ENCODE results near the gene KIAA0753.

KIAA0753 gene

GRCh38 chr17:6636105-6636504 is 4.4 kb downstream of the KIAA0753 start:
- Histone ChIP-seq H3K9me3 (ENCODE audit: insufficient read depth, low read length) (no peaks in the 10 kb centered on the region), H3K9ac (ENCODE audit: low read length) (no peak overlapping the region), H3K79me2 (ENCODE audit: insufficient read depth, low read length) (peaks cover 2% of the 10 kb centered on the region; the same call in 1 of the 2 replicates), H3K27me3 (ENCODE audit: low read length) (no peaks in the 10 kb centered on the region), H3K36me3 (ENCODE audit: low read length) (peaks cover 14% of the 10 kb centered on the region), H3K27ac (ENCODE audit: low read depth, low read length) (no peak overlapping the region), H2AFZ (ENCODE audit: low read depth, low read length, severe bottlenecking) (no peak overlapping the region), H3K9me2 (replicated peaks; ENCODE audit: insufficient read depth, low read length) (no peaks in the 10 kb centered on the region), H4K20me1 (ENCODE audit: low read depth, low read length) (no peaks in the 10 kb centered on the region), H3K4me2 (ENCODE audit: low read depth, low read length, poor library complexity, severe bottlenecking) (no peak overlapping the region), H3F3A (ENCODE audit: insufficient read depth) (no peaks in the 10 kb centered on the region), H3K4me3 (ENCODE audit: insufficient read depth, low read length, poor library complexity, severe bottlenecking) (no peak overlapping the region)
- TF ChIP-seq CTCF (IDR thresholded peaks at IDR 0.05; ENCODE audit: insufficient read depth, low read length, poor library complexity, severe bottlenecking) (no peak), EZH2phosphoT487 (conservative IDR thresholded peaks at IDR 0.05; ENCODE audit: low read length) (no peak)

- no peak overlapping the region for H3K4me3 ChIP-seq (ENCODE audit: insufficient read depth, low read length, poor library complexity, severe bottlenecking)
- no peaks in the 10 kb centered on the region for H3K27me3 ChIP-seq (ENCODE audit: low read length)
- H3K9me3 ChIP-seq (ENCODE audit: insufficient read depth, low read length): no peaks in the 10 kb centered on the region
- H3K9me2 ChIP-seq (replicated peaks; ENCODE audit: insufficient read depth, low read length): no peaks in the 10 kb centered on the region
- no peak overlapping the region for H2AFZ ChIP-seq (ENCODE audit: low read depth, low read length, severe bottlenecking)
- no peak overlapping the region for H3K27ac ChIP-seq (ENCODE audit: low read depth, low read length)
- no peak overlapping the region for H3K4me2 ChIP-seq (ENCODE audit: low read depth, low read length, poor library complexity, severe bottlenecking)
- no peaks in the 10 kb centered on the region for H3F3A ChIP-seq (ENCODE audit: insufficient read depth)
- H4K20me1 ChIP-seq (ENCODE audit: low read depth, low read length): no peaks in the 10 kb centered on the region
- no peak for TF ChIP-seq EZH2phosphoT487 (conservative IDR thresholded peaks at IDR 0.05; ENCODE audit: low read length)
- no peak for TF ChIP-seq CTCF (IDR thresholded peaks at IDR 0.05; ENCODE audit: insufficient read depth, low read length, poor library complexity, severe bottlenecking)
- H3K36me3 ChIP-seq (ENCODE audit: low read length): peaks cover 14% of the 10 kb centered on the region
- no peaks in the 10 kb centered on the region for H3K79me2 ChIP-seq (ENCODE audit: insufficient read depth, low read length)
- H3K9ac ChIP-seq (ENCODE audit: low read length): no peak overlapping the region
Observed at GRCh38 chr17:6633263-6633662, 7.2 kb downstream of the KIAA0753 start.

- Histone ChIP-seq H2AFZ (ENCODE audit: low read depth, low read length, severe bottlenecking) (no peak overlapping the region), H3K27ac (ENCODE audit: low read depth, low read length) (no peak overlapping the region), H3K9ac (ENCODE audit: low read length) (no peak overlapping the region), H3K4me3 (ENCODE audit: insufficient read depth, low read length, poor library complexity, severe bottlenecking) (no peak overlapping the region), H3F3A (ENCODE audit: insufficient read depth) (no peaks in the 10 kb centered on the region), H4K20me1 (ENCODE audit: low read depth, low read length) (no peaks in the 10 kb centered on the region), H3K79me2 (ENCODE audit: insufficient read depth, low read length) (no peaks in the 10 kb centered on the region), H3K4me2 (ENCODE audit: low read depth, low read length, poor library complexity, severe bottlenecking) (no peak overlapping the region), H3K27me3 (ENCODE audit: low read length) (no peaks in the 10 kb centered on the region), H3K9me2 (replicated peaks; ENCODE audit: insufficient read depth, low read length) (no peaks in the 10 kb centered on the region), H3K36me3 (ENCODE audit: low read length) (peaks cover 14% of the 10 kb centered on the region), H3K9me3 (ENCODE audit: insufficient read depth, low read length) (no peaks in the 10 kb centered on the region)
- no peak for TF ChIP-seq CTCF (IDR thresholded peaks at IDR 0.05; ENCODE audit: insufficient read depth, low read length, poor library complexity, severe bottlenecking)
- TF ChIP-seq EZH2phosphoT487 (conservative IDR thresholded peaks at IDR 0.05; ENCODE audit: low read length): no peak
Observed at GRCh38 chr17:6632530-6632929, 8.0 kb downstream of the KIAA0753 start.
